ENCODE data around the gene WNT11. TPM values are rescaled to one million over a fixed set of nuclear protein-coding genes. Genes with fewer than 3 reads are reported as not detected.

Gene WNT11
- total and polyA plus RNA-seq, 12 donors, result 3.8 to 88.2 (median 32.3) TPM

- Histone ChIP-seq H3K4me3 (no peak overlapping the region), H3K4me1 (replicated peaks in 1 of 2) (no peaks in the 10 kb centered on the region), H3K27me3 (no peaks in the 10 kb centered on the region), H3K9me3 (replicated peaks in 1 of 3) (no peaks in the 10 kb centered on the region), H3K36me3 (replicated peaks in 1 of 2) (peaks cover 0 to 18% of the 10 kb centered on the region in 2 donors), H3K27ac (no peak overlapping the region)
- 94 to 97% (median 96%) methylated on average over 12 of the region's 12 CpGs for WGBS, 4 donors
- intact Hi-C loops (cut with DNase I), result no loop called here
- TF ChIP-seq CTCF (IDR thresholded peaks at IDR 0.05), result no peak
- TF ChIP-seq POLR2A (IDR thresholded peaks at IDR 0.05), result no peak
- DNase-seq, result no peak
Measured at GRCh38 chr11:76141901-76142588, 64.3 kb downstream of the WNT11 start.

GRCh38 chr11:76140912-76141574 lies 65.3 kb downstream of the WNT11 start:
- Histone ChIP-seq H3K9me3 (replicated peaks in 1 of 3) (no peaks in the 10 kb centered on the region), H3K36me3 (replicated peaks in 1 of 2) (peaks cover 0 to 18% of the 10 kb centered on the region in 2 donors), H3K27ac (no peak overlapping the region), H3K4me1 (replicated peaks in 1 of 2) (no peaks in the 10 kb centered on the region), H3K27me3 (no peaks in the 10 kb centered on the region), H3K4me3 (no peak overlapping the region)
- no peak for TF ChIP-seq CTCF (IDR thresholded peaks at IDR 0.05)
- TF ChIP-seq POLR2A (IDR thresholded peaks at IDR 0.05), result no peak
- intact Hi-C loops (cut with DNase I), result no loop called here
- no peak for DNase-seq
- 92 to 98% (median 96%) methylated on average over 21 to 22 of the region's 22 CpGs for WGBS, 4 donors

- intact Hi-C loops (cut with DNase I), result loop anchor here in 1 of 2 donors (10.0 kb wide), 1 partner anchor 65 kb away; no protein-coding TSS in a partner anchor
- Histone ChIP-seq H3K4me1 (replicated peaks in 1 of 2) (peaks cover 0 to 4% of the 10 kb centered on the region in 2 donors), H3K27me3 (no peaks in the 10 kb centered on the region), H3K9me3 (replicated peaks in 1 of 3) (no peaks in the 10 kb centered on the region), H3K27ac (no peak overlapping the region), H3K4me3 (no peak overlapping the region), H3K36me3 (replicated peaks in 1 of 2) (peaks cover 0 to 18% of the 10 kb centered on the region in 2 donors)
- no peak for TF ChIP-seq CTCF (IDR thresholded peaks at IDR 0.05)
- no peak for TF ChIP-seq POLR2A (IDR thresholded peaks at IDR 0.05)
- no peak for DNase-seq
- 77 to 100% (median 93%) methylated on average over 2 of the region's 2 CpGs for WGBS, 4 donors
Measured at GRCh38 chr11:76139314-76139713, 67.0 kb downstream of the WNT11 start.

Other genes with a start within 250 kb of the WNT11 start
- gene THAP12, start 174.6 kb upstream of the WNT11 start, total RNA-seq, result 10 to 100 TPM; 24.8 to 64.2 (median 43.5) TPM
- gene THAP12, start 174.6 kb upstream of the WNT11 start, polyA plus RNA-seq, result 10 to 100 TPM; 18.9 to 75.4 (median 21.9) TPM
- gene GVQW3, start 174.8 kb upstream of the WNT11 start, total RNA-seq, result 10 to 100 TPM in 1 of 9 donors, 1 to 10 TPM in 6, under 1 TPM in 2; 0.54 to 10.9 (median 2.5) TPM
- gene GVQW3, start 174.8 kb upstream of the WNT11 start, polyA plus RNA-seq, result 1 to 10 TPM in 1 of 3 donors, under 1 TPM in 2; 0.61 to 6.6 (median 0.97) TPM
- gene EMSY, start 238.5 kb upstream of the WNT11 start, total RNA-seq, result 10 to 100 TPM; 13.3 to 48.0 (median 18.6) TPM
- gene EMSY, start 238.5 kb upstream of the WNT11 start, polyA plus RNA-seq, result 10 to 100 TPM in 1 of 3 donors, 1 to 10 TPM in 2; 7.0 to 16.7 (median 7.2) TPM

All from adrenal gland (tissue), 12 donors.